Measurements from ENCODE around the gene MAPRE2.

DNA sequence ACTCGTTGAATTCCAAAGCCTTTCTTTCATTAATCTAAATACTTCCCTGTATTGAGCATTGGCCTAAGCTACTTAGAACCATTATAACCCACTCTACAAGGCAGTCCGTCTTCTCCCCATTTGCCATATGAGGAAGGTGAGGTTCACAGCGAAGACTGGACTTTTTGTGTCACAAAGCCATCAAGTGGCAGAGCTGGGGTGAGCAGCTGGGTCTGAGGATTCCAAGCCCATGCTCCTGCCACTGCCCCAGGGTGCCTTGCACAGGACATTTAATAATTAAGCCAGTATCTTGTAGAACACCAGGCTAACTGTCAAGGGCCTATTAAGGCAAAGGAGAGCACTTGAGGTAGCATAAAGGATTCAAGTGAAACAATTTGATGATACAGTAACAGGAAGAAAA, 130.8 kb downstream of the MAPRE2 start:
- TF ChIP-seq, protein P1, sequence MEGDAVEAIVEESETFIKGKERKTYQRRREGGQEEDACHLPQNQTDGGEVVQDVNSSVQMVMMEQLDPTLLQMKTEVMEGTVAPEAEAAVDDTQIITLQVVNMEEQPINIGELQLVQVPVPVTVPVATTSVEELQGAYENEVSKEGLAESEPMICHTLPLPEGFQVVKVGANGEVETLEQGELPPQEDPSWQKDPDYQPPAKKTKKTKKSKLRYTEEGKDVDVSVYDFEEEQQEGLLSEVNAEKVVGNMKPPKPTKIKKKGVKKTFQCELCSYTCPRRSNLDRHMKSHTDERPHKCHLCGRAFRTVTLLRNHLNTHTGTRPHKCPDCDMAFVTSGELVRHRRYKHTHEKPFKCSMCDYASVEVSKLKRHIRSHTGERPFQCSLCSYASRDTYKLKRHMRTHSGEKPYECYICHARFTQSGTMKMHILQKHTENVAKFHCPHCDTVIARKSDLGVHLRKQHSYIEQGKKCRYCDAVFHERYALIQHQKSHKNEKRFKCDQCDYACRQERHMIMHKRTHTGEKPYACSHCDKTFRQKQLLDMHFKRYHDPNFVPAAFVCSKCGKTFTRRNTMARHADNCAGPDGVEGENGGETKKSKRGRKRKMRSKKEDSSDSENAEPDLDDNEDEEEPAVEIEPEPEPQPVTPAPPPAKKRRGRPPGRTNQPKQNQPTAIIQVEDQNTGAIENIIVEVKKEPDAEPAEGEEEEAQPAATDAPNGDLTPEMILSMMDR (IDR thresholded peaks at IDR 0.05; ENCODE audit: low read depth, low read length, poor library complexity, severe bottlenecking): no peak
- TF ChIP-seq EZH2phosphoT487 (IDR thresholded peaks at IDR 0.05; ENCODE audit: borderline replicate concordance, low read length): no peak
